ENCODE measurements around the gene PDZD2.

The PDZD2 gene

DNA sequence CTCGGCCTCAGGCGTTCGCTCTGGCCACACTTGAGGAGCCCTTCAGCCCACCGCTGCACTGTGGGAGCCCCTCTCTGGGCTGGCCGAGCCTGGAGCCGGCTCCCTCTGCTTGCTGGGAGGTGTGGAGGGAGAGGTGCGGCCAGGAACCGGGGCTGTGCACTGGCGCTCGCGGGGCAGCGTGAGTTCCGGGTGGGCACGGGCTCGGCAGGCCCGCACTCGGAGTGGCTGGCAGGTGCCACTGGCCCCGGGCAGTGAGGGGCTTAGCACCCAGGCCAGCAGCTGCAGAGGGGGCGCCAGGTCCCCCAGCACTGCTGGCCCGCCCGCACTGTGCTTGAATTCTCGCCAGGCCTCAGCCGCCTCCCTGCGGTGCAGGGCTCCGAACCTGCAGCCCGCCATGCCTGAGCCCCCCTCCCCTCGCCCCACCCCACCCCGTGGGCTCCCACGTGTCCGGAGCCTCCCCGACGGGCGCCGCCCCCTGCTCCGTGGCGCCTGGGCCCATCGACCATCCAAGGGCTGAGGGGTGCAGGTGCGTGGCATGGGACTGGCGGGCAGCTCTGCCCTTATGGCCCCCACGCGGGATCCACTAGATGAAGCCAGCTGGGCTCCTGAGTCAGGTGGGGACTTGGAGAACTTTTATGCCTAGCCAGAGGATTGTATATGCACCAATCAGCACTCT, 138.2 kb downstream of the PDZD2 start:
- DNase-seq, result no peak

DNA sequence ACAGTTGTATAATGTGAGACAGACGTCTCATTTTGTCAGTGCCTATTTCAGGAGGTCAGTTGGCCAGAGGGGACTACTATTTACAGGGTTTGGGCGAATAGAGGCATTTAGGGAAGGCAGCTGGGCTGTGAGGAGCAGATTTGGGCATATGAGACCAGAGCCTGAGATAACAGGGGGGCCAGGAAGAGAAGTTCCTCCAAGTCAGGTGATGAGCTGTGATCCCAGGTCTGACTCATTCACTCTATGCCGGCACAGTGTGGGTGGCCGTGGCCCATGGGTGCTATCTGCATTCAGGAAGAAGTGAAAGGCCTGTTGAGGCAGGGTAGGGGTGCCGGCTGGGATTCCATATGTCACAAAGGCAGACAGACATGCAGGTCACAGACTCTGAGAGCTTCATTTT, 142.8 kb downstream of the PDZD2 start:
- no peak for DNase-seq

DNA sequence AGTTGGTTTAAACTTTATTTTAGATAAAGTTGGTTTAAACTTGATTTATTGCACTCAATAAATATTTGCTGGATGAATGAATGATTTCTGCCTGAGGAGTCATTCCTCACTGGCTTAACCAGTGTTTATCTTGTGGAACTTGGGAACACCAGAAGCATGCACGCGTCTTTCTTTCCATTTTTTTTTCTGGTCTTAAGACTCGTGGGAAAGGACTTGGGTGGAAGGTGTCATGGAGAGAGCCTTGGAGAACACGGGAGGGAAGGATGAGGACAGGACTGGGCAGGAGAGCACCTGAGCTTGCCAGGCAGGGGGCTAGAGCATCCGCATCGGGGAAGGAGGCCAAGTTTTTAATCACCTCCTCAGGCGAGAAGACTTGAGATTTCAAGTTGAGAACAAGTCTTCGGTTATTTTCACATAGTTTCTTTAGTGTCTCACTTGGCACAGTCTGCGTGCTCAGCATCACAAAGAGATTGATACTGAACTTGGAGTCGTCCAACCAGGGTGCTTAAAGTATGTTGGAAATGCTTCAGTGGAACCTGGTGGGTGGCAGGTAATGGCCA, 144.2 kb downstream of the PDZD2 start:
- DNase-seq, result no peak

DNA sequence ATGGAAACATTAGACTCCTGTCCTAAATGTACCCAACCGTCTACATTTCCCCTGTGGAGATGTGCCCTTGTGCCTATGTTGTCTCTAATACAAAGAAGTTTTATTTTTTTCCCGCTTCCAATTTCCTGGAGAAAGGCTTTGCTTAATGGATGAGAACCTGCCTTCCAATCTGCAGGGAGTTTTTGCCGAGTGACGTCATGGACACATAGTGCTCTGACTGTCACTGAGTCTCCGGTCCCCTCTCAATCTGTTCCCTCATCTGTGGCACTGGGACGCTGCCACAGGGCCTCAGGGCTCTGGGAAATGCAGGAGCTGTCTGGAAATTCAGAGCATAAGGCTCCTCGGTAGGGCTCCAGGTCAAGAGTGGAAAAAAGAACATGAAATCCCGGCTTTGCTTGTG, 144.8 kb downstream of the PDZD2 start:
- DNase-seq, result no peak

DNA sequence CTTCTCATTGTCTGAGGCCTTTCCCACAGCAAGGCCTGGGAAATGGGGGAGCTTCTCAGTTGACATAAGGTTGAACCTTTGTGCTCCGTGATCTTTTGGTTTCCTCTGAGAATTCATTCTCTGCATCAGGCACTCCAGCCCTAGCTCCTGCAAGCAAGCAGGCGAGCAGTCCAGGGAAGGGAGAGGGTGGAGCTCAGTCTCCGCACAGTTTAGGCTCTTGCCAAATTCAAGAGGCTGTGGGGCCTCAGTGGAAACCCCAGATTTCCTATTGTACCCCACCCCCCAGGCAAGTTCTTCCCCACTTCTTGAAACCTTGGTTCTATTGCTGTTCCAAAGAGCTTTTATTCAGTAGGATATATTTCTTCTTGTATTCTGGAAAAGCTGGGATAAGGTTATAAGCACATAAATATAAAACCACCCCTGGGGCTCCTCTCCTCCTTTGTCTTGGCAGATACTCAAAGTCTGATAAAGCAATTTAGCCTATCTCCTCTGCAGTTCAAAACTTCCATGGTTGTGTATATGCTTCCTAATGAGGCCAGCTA, 147.2 kb downstream of the PDZD2 start:
- no peak for DNase-seq

DNA sequence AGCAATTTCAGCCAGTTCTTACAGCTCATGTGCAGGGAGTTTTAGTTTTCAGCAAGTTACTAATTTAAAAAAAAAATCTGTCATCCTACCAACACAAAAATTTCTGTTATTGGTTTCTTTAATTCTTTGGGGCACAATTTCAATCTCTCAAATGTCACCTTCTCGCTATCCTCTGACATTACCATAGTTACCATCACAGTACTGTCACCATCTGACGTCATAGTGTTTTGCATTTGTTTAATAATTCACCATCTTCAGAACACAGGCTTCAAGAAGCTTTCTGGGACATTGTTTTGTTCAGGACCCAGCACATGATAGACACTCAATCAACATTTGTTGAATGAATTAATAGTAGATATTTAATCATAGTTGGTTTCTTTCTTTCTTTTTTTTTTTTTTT, 155.1 kb downstream of the PDZD2 start:
- no peak for DNase-seq

DNA sequence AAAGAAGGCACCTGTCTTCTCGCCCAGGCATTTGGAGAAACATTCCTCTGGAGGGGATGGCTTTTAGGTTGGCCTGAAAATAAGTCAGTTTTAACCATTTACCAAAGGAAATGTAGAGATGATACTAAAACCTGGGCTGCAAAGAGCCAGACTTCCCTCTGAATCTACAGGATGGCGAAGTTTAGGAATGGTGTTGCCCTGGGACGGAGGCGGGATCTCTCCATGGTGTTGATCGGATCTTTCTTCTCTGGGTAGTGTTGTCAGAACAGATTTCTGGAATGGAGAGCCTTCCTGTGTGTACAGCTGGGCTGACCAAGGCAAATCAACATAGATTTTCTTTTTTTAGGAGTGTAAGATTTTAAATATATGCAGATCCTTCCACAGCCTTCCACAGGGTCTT, 159.2 kb downstream of the PDZD2 start:
- no peak for DNase-seq

DNA sequence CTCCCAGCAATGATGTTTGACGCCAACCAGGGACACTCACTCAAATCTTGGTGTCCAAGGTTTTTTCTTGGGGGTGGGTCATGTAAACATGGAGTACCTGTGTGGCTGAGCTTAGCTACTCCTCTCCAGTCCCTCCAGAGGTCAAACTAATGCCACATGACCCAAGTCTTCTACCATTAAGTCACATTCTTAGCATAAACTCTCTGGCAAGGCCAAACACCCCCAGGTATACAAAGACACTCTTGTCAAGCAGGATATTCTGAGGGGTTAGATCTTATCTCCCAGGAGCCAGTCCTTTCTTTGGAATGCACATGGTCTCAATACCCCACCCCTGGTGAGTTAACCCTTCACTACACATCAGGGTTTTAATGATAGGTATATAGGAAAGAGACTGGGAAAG, 161.4 kb downstream of the PDZD2 start:
- DNase-seq, result no peak

DNA sequence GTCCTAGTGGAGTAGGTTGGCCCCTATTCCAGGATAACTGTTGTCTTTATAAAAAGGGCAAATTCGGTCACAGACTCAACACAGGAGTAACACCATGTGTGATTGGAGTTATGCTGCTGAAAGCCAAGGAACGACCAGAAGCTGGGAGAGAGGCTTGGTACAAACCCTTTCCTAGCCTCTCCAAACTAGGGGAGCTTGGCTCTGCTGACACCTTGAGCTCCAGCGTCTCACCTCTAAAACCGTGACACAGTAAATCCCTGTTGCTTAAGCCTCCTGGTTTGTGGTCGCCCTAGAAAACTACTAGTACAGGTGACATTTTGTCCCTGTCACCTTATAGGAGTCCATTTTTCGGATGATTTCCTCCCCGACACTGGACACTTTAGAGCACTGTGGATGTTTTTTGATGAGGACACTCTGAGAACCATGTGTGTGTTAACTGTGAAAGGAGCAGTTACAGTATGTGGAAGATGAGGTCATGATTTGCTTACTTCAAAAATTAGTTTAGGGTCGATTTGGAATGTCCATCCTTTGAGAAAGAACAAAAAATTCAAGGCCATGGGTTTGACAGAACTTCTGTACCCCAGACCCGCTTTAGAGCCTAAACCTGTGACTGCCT, 167.0 kb downstream of the PDZD2 start:
- no peak for DNase-seq

DNA sequence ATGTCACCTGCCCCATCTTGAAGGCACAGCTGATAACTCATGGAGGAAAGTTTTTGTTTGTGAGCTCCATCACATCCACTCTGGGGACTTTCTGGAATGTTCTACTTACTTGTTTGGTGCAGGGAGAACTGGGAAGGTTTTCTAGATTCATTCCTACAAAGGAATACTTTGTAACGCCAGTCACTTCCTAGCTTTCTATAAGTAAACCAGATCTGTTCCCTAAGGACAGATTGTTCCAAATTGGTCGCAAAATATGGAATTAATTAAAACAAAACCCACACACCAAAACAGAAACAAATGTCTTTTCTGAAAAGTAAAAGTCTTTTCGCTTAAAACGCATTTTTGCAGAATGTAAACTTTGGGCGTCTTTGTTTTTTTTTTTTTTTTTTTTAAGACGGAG, 167.6 kb downstream of the PDZD2 start:
- DNase-seq, result no peak

DNA sequence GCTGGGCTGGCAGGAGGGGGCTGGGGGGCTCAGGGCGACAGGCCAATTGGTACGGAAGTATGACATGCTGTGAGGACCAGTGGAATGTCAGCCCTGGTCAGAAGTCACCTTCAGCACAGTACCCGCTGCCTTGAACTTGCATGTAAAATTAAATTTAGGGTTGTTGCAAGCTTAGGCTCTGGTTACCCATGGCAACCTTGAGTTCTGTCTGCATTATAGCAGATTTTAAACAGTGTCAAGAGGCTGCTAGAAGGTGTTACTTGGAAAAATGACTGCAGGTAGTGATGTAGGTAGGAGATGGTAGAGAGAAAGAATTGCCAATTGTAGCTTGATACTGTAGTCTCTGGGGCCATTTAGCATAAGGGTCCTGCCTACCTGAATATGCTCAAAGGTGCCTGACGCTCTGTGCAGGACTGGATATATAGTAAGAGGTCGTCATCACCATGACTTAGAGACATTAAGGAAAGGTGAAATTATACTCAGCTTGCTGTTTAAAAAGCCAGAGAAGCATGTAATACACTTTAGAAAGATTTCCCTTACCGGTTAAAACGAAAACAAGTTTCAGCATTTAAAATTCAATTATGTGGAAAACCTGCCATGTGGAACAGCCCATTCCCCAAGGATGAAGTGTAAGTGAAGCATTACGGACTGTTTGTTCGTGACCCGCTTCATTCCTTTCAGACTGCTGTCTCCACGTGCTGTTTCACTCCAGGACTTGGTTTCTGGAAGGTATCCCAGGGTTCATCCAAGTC, 169.0 kb downstream of the PDZD2 start:
- no peak for DNase-seq

DNA sequence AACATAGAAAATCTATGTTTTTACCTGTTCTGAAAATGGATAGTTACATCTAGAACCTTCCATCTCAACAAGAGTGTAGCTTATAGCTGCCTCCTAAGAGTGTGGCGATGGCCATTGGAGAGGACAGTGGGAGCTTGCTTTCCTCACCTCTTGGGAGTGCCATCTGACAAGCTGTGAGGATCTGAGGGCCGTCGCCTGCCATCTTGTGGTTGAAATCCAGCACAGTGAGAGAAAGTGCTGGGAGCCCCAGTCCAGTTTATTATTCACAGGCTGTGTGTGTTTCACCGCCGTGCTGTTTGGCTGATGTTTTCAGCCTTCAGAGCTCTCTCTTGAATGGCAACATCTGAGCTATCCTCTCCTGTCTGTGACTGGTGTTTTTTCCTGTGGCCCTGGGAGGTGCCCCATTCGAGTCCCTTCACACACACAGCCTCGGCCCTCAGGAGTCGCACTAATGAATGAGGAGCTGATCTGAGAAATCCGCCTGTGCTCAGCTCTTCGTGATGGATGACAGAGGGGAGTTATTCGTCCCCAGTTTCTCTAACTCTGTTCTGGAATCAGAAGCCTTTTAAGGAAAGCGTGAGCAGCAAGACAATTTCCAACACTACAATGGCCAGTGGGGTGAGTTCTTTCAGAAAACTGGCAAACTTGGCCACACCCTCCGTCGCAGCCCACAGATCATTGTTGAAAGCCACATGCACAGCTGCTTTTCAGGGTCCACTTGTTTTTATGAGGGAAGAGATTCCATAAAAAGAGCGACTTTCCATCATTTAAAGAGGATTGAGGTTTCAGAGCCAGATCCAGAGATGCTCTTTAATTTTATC, 170.3 kb downstream of the PDZD2 start:
- DNase-seq, result peak; percentile 65

DNA sequence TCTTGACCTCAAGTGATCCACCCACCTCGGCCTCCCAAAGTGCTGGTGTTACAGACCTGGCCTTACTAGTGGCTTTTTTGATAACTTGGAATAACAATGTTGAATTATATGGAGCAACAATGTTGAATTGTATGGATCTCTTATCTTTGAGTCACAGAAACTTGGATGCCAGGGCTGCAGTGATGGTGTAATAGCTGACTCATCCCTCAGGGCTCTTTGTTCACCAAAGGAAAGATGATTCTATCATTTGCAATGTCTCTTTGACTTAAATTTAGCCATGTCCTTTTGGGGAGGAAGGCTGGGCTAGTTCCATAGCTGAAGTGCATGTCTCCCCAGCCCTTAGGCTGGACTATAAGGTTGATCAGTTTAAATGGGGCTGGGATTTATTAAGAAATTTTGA, 172.3 kb downstream of the PDZD2 start:
- peak; percentile 77 for DNase-seq

DNA sequence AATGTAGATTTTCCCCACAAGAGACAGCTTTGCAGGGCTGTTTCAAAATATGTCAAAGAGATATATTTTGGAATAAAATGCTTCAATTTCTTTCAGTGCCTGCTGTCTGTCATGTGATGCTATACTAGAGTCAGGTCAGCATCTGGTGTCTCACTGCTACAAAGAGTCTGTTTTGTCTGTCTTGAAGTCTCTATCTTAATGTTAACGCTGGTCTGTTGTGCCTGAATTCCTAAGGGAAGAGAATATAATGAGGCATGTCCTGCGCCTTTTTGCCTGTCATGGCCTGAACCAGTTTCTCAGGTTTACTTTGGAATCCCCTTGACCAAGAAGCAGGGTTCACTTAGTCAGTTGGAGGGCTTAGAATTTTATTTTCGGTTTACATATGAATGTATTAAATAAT, 176.4 kb downstream of the PDZD2 start:
- no peak for DNase-seq

DNA sequence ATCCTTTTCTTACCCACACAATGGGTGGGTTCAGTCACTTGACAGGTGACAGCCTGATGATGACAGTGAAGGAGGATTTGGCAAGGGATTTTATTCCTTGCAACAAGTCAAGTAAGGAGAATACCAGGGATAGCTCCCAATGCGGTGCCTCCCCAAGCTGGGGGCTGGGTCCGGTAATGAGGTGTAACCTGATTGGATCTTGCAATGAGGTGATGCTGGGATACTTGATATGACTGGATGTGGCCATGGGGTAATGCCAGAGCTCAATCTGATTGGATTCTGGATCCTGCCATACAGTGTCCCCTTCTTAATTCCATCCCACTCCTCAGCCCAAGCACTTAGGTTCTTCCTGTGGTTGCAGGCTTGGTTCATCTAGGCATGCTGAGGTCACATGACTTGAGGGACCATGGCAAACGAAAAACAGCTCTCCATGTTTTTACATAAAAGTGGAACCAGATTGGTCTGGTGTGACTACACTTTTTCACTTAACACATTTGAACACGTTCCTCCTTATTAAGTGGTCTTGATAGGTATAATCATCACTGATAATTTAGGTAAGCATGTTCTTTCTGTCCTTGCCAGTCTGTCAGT, 181.1 kb downstream of the PDZD2 start:
- no peak for DNase-seq

DNA sequence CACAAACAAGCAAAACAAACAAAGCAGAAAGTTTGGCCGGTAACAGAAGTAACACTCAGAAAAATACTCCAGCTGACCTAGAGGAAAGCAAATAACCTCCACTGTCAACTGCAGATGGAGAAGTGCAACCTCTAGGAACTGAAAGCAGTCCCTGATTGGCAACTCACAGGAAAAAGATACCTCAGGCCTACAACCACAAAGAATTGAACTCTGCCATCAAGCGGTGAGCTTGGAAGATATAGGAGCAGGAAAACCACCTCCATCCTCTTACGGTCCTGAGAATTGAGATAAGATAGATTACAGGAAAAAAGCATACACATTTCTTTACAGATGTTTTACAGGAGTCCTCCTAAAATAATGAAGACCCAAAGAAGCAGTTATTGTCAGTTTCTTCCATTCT, 184.5 kb downstream of the PDZD2 start:
- DNase-seq, result no peak

DNA sequence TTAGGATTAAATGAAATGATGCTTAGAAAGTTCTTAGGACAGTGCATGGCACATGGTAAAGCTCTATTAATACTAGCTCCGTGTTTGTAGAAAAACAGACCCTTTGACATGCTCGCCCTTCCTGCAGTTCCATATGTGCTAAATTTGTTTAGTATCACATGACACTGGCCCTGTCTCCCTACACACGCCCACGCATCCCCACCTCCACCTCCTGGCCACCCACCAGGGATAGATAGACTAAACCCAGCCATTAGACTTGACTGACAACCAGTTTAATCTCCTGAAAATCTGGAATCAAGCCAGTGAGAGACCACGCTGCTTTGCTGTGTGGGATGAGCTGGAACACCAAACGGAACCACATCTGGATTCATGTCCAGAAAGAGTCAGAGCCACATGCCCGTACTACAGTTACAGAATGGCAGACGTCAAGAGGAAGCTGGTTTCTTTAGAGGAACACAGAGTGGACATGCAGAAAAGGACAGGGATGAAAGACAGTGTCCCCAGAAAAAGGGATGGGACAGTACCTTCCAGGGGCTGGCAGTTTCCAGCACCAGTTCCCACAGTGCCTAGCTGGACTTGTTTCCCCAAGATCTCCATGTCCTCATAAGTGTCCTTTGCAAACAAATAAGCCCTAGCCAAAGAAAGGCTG, 186.1 kb downstream of the PDZD2 start:
- DNase-seq, result no peak

DNA sequence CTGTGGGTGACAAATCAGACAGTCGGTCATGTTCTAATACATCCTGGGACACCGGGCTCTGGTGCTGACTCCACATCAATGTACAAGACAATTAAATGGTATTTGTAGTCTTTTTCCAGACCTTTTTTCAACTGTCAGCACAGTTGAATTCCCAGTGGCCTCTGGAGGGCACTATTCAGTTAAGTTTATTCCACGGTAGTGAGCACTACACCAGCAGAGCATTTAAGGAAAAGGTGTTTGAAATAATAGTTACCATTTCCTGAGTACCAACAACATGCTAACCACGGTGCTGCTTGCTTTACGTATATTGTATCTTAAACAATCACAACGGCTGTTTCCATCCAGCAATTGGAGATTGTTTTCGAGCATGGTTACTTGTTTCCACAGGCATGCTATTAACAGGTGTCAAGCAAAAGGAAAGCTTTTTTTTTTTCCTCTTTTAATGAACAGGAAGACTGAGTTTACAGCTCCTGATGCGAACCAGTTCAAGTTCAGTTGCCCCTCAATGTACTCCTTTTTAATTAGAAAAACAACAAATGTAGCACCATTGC, 186.7 kb downstream of the PDZD2 start:
- peak; percentile 29 for DNase-seq

DNA sequence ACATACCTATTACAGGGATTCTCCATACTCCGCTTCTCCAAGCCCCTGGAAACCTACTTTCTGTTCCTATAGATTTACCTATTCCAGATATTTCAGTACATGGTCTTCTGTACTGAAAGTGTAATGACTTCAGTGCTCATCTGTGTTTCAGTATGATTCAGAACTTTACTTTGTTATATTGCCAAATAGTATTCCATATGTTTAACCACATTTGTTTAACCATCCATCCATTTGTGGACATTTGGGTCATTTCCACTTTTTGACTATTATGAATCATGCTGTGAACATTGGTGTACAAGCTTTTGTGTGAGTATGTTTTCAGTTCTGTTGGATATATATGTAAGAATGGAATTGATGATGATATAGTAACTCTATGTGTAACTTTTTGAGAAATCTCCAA, 188.9 kb downstream of the PDZD2 start:
- no peak for DNase-seq

DNA sequence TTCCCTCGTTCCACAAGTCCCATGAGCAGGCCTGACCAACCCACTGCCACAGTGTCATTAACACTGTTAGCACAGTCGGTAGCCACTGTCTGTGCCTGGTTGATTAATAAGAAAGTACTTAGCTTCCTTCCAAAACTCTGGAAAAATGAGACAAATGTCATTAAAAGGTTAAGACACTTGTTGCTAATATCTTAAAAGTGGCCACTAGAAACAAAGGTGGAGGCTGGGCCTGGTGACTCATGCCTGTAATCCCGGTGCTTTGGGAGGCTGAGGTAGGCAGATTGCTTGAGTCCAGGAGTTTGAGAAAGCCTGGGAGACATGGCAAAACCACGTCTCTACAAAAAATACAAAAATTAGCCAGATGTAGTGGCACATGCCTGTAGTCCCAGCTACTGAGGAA, 194.0 kb downstream of the PDZD2 start:
- no peak for DNase-seq

DNA sequence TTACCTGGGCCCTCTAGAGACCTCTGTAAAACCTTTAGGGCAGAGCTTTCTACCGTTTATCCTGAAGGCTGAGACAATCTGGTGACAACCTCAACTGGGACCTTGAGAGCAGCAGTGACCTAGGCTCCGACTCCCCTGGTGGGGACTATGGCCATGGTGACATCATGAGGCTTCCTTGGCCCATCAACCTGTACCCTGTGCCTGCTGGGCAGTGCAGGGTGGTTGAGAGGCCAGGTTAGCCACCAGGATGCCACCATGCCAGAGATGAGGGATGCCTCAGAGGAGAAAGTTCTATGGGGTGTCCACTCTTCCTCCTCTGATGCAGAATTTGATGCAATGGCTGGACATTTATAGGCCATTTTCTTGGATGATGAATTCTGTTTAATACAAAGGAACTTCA, 194.8 kb downstream of the PDZD2 start:
- DNase-seq, result no peak

Measured in kidney glomerular epithelial cell (primary cell).